Psoas muscle (tissue), 8 donors: ENCODE measurements around the gene DDX53. TPM values are rescaled to one million over a fixed set of nuclear protein-coding genes. Genes with fewer than 3 reads are reported as not detected.

Experiments used
- ATAC-seq, 4 donors: fragments of 200-7000 bp; cut with Tn5 transposase; one replicate each; pipeline ENCODE4 v1.9.1; 2020; ENCODE audit warnings: moderate library complexity in 3 of 4, mild to moderate bottlenecking in 2 of 4
- DNase-seq, 2 donors: peaks; one replicate each; pipeline ENCODE4 v3.0.0-alpha.2; 2020
- H3K27ac ChIP-seq: fragments of 200-600 bp; one replicate; pipeline ENCODE4 v1.8.0; 2022
- H3K27me3 ChIP-seq, 3 donors: fragments of 200-600 bp in 1 of 3; one replicate each; pipeline versions ENCODE4 v1.6.1 to v1.8.0; 2013 to 2022; ENCODE audit warnings: low read length in 2 of 3, mild to moderate bottlenecking in 2 of 3, moderate library complexity in 1 of 3; ENCODE audit not compliant: insufficient read depth in 3 of 3
- H3K36me3 ChIP-seq, 2 donors: fragments of 200-600 bp in 1 of 2; one replicate each; pipeline versions ENCODE4 v1.6.1 to v1.8.0; 2013 to 2022; ENCODE audit warnings: low read depth in 1 of 2, mild to moderate bottlenecking in 1 of 2, moderate library complexity in 1 of 2; ENCODE audit not compliant: insufficient read depth in 1 of 2
- H3K4me1 ChIP-seq: fragments of 200-600 bp; one replicate; pipeline ENCODE4 v1.8.0; 2022
- H3K4me3 ChIP-seq: fragments of 200-600 bp; one replicate; pipeline ENCODE4 v1.8.0; 2022; ENCODE audit warnings: mild to moderate bottlenecking
- H3K9me3 ChIP-seq: fragments of 200-600 bp; one replicate; pipeline ENCODE4 v1.8.0; 2022
- WGBS, 3 donors: extraction: QIAGEN DNeasy Blood & Tissue Kit; methylation state at CpG; one replicate each; pipeline versions ENCODE4 v1.1.6 to v1.1.7; 2013; 5-methylcytosine and 5-hydroxymethylcytosine counted together
- intact Hi-C, 2 donors: fragments of 100-400 bp; cut with DNase I; formaldehyde crosslinking; loops; one replicate each; pipeline versions ENCODE4 v1.11.0 to v1.14.2; 2022
- long read RNA-seq, 2 donors: library from polyadenylated mRNA; unstranded; transcript quantifications; one replicate each; pipeline ENCODE4 v2.0.0, GENCODE V29; 2021
- polyA plus RNA-seq, 3 donors: library from polyadenylated mRNA; stranded (reverse); fragments of 200-250 nt; gene quantifications; one replicate each; pipeline ENCODE4 v1.2.3, GENCODE V29; 2013
- total RNA-seq, 4 donors: library from RNA; stranded (reverse); fragmentation: NEBNext Ultra II Directional in 2 of 4; extraction: Animal tissue kit (Norgen Biotek cat#: 25700) in 2 of 4; gene quantifications; one replicate each; pipeline versions ENCODE4 v1.2.1 to v1.2.4, GENCODE V29; 2021 to 2023
- TF ChIP-seq, protein P1 (sequence below): fragments of 200-600 bp; IDR thresholded peaks from one replicate; pipeline ENCODE4 v1.8.0; 2022; ENCODE audit warnings: antibody characterized with exemption
- donor health status: healthy with polysubstance abuse.
- donor health status: DM: no; HTN: no; CAD: no; lungs with moderate emphysema.
- donor health status: Bipolar disorder and iron deficiency.
- donor health status: healthy.
- donor health status: DM: yes; HTN: yes; CAD: no.
- donor health status: DM: no; HTN: no; CAD: no.
- donor health status: DM: no; HTN: no; CAD: no.
- donor health status: DM: yes; HTN: yes; CAD: no.

Gene DDX53
- not detected for total RNA-seq
- not detected for polyA plus RNA-seq
- long read RNA-seq, donor 1: 0 reads
- long read RNA-seq, donor 2: 0 reads

DNA sequence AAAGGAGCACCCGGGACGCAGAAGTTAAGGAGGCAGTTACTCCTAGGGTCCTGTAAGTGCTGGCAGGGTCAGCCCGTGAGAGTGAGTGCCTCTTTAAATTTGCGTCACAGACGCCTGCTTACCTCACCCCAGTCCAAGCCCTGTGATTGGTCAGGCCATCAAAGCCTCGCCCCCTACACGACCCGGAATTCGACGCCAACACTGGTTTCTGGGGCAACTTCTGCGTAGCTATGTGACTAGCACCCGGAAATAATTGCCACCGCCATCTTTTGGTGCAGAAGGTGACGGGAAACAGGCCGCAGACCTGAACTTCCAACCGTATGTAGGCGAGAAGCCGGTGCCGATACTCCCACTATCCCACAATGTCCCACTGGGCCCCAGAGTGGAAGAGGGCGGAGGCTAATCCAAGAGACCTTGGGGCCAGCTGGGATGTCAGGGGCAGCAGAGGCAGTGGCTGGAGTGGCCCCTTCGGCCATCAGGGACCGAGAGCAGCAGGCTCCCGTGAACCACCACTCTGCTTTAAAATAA is at the start of gene DDX53:
DDX53 (plus strand) TSS at position 265 of the 528 bp plus-strand sequence; CDS start at position 363, 98 bp downstream.
- DNase-seq: no peak
- Histone ChIP-seq H3K27ac (no peak within 1 kb of the TSS), H3K4me3 (no peak within 1 kb of the TSS), H3K4me1 (no peaks in the 10 kb centered on the region), H3K27me3 (no peaks in the 10 kb centered on the region), H3K36me3 (no peaks in the 10 kb centered on the region), H3K9me3 (no peaks in the 10 kb centered on the region)
- WGBS, 3 donors: 87 to 95% (median 95%) methylated on average over 23 of the region's 23 CpGs
- ATAC-seq: no peak
- TF ChIP-seq, protein P1, sequence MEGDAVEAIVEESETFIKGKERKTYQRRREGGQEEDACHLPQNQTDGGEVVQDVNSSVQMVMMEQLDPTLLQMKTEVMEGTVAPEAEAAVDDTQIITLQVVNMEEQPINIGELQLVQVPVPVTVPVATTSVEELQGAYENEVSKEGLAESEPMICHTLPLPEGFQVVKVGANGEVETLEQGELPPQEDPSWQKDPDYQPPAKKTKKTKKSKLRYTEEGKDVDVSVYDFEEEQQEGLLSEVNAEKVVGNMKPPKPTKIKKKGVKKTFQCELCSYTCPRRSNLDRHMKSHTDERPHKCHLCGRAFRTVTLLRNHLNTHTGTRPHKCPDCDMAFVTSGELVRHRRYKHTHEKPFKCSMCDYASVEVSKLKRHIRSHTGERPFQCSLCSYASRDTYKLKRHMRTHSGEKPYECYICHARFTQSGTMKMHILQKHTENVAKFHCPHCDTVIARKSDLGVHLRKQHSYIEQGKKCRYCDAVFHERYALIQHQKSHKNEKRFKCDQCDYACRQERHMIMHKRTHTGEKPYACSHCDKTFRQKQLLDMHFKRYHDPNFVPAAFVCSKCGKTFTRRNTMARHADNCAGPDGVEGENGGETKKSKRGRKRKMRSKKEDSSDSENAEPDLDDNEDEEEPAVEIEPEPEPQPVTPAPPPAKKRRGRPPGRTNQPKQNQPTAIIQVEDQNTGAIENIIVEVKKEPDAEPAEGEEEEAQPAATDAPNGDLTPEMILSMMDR: no peak
- intact Hi-C loops: no loop called here

DNA sequence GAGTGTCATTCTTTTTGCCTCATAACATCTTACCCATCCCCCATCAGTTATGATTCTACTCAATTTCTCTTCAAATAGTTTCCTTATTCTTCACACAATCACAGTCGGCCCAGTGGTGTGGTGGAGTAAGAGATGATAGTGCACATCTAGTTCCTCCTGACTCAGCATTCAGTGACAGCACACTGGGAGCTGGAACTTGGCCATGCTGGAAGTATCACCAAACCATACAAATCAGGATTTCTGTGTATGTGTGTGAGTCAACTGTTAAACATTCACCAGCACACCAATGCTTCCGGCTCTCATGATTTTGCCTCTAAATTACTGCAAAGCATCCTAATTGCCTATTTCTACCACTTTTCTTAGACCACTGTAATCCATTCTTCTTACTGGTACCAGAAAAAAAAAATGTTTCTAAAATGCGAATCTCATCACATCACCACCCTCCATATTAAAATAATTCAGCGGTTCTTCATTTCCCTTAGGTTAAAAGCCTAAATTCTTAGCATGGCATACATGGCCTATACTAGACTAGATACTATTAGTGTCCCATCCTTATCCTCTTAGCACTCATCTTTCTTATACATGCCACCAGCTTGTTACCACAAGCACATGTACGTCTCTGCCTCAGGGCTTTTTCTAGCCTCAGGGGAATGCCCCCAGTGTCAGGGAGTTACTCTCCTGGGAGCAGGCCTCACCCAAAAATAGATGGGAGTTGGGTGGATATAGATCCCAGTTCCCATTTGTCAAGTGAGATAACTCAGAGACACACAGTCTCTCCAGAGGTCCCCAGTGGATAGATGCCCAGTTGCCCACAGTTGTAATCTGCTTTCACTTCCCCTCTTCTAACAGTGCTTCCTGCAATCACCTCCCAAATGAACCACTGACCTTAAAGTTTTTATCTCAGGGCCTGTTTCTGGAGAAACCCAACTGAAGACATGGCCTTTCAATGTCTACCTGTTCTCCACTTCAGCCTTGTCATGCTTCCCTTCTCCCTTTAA is 49.2 kb upstream of the DDX53 start:
- Histone ChIP-seq H3K4me1 (no peaks in the 10 kb centered on the region), H3K4me3 (no peak overlapping the region), H3K27me3 (no peaks in the 10 kb centered on the region), H3K36me3 (no peaks in the 10 kb centered on the region), H3K9me3 (no peaks in the 10 kb centered on the region), H3K27ac (no peak overlapping the region)
- ATAC-seq: no peak
- intact Hi-C loops: no loop called here
- no peak for DNase-seq
- WGBS, 3 donors: 54 to 74% (median 60%) methylated on average over 5 of the region's 5 CpGs
- TF ChIP-seq, protein P1: no peak

DNA sequence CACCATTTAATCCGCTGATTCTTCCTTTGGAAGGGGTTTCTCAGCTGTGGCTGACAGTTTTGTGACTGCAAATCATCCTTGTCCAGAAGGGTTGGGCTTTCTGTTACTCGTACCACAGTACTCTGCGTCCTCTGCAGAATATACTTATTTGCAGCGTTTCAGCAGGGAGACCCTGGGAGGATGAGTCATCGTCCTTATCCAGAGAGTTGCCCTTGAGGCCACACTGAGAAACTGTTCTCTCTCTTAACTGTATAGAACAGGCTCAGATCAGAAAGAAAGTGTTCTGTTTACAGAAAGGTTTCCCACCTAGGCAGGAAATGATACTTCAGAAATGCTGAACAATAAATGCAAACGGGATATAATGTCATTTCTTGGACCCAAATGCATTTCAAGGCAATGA is 47.8 kb upstream of the DDX53 start:
- Histone ChIP-seq H3K36me3 (no peaks in the 10 kb centered on the region), H3K4me3 (no peak overlapping the region), H3K9me3 (no peaks in the 10 kb centered on the region), H3K27me3 (no peaks in the 10 kb centered on the region), H3K27ac (no peak overlapping the region), H3K4me1 (no peaks in the 10 kb centered on the region)
- intact Hi-C loops: no loop called here
- DNase-seq (no peak), ATAC-seq (no peak)
- TF ChIP-seq, protein P1: no peak
- 25 to 37% (median 36%) methylated on average over 6 of the region's 6 CpGs for WGBS, 3 donors

DNA sequence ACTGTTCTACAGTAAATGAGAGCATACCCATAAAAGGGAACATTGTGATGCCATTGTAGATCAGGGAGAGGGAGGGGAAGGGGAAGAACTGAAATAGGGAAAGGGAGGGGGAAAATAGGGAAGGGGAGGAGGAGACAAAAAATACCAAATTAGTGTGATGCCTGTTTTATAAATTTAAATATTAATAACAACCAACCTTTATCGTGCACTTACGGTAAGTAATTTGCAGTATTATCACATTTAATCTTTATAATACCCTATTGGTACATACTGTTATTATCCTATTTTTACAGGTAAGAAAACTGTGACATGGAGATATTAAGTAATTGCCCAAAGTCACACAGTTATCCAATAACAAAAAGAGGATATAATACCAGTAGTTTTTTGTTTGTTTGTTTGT is 41.5 kb upstream of the DDX53 start:
- intact Hi-C loops: no loop called here
- Histone ChIP-seq H3K27ac (no peak overlapping the region), H3K27me3 (no peaks in the 10 kb centered on the region), H3K9me3 (no peaks in the 10 kb centered on the region), H3K36me3 (no peaks in the 10 kb centered on the region), H3K4me1 (no peaks in the 10 kb centered on the region), H3K4me3 (no peak overlapping the region)
- DNase-seq (no peak), ATAC-seq (no peak)
- TF ChIP-seq, protein P1: no peak
- WGBS, 3 donors: 92 to 100% (median 95%) methylated on average over 2 of the region's 2 CpGs
